Glutamatergic neuron (in vitro differentiated cells): Measurements from ENCODE around the gene NKIRAS2. TPM values are rescaled to one million over a fixed set of nuclear protein-coding genes. Genes with fewer than 3 reads are reported as not detected.

Experiments
- DNase-seq: peaks from one replicate; pipeline ENCODE4 v3.0.0; 2022
- H3K27ac Mint-ChIP-seq: one replicate; pipeline ENCODE4 v1.8.0; 2020; ENCODE audit warnings: mild to moderate bottlenecking, mixed read lengths, inconsistent platforms; ENCODE audit not compliant: unreplicated experiment
- H3K27me3 Mint-ChIP-seq: one replicate; pipeline ENCODE4 v1.8.0; 2020; ENCODE audit warnings: mild to moderate bottlenecking, moderate library complexity, mixed read lengths, inconsistent platforms; ENCODE audit not compliant: unreplicated experiment
- H3K36me3 Mint-ChIP-seq: one replicate; pipeline ENCODE4 v1.8.0; 2020; ENCODE audit warnings: mild to moderate bottlenecking, mixed read lengths, inconsistent platforms; ENCODE audit not compliant: unreplicated experiment
- H3K4me1 Mint-ChIP-seq: one replicate; pipeline ENCODE4 v1.8.0; 2020; ENCODE audit warnings: mild to moderate bottlenecking, low read depth, mixed read lengths, inconsistent platforms; ENCODE audit not compliant: unreplicated experiment
- H3K4me3 Mint-ChIP-seq: one replicate; pipeline ENCODE4 v1.8.0; 2020; ENCODE audit warnings: mild to moderate bottlenecking, mixed read lengths, inconsistent platforms; ENCODE audit not compliant: unreplicated experiment
- H3K9me3 Mint-ChIP-seq: one replicate; pipeline ENCODE4 v1.8.0; 2020; ENCODE audit warnings: mild to moderate bottlenecking, moderate library complexity, mixed read lengths, inconsistent platforms; ENCODE audit not compliant: unreplicated experiment
- CTCF ChIP-seq: fragments of 200-600 bp; sonication (generic); IDR thresholded peaks from one replicate; pipeline ENCODE4 v1.5.0; 2021; ENCODE audit not compliant: partially characterized antibody, unreplicated experiment
- total RNA-seq: library from RNA; stranded (reverse); fragmentation: NEBNext Ultra II Directional; extraction: Animal tissue kit (Norgen Biotek cat#: 25700); gene quantifications from one replicate; pipeline ENCODE4 v1.2.1, GENCODE V29; 2021; ENCODE audit not compliant: unreplicated experiment

Gene NKIRAS2
- total RNA-seq, 1 donor from 2014 or later, result 88.8 TPM

DNA sequence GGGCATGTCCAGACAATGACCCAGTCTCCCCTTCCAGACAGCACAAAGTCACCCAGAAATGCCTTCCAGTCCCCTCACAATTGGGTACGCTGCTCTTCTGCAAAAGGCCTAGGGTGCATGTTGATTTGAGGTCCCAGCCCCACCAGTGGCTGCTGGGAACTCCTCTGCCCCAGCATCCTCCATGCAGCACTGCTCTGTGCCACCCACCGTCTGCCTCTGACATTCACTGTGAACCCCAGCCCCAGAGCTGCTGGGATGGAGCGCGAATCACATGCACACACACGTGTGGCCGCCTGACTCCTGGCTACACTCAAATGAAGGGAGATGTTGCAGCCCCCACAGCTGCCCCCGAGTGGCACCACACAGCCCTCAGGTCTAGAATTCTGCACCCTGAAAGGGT lies 31.8 kb downstream of the NKIRAS2 start:
- Mint-ChIP-seq H3K4me1 (peaks cover 2% of the 10 kb centered on the region), H3K4me3 (no peak overlapping the region), H3K36me3 (no peaks in the 10 kb centered on the region), H3K27ac (no peak overlapping the region), H3K27me3 (peaks cover 17% of the 10 kb centered on the region), H3K9me3 (peaks cover 4% of the 10 kb centered on the region)
- no peak for DNase-seq
- TF ChIP-seq CTCF, result no peak

DNA sequence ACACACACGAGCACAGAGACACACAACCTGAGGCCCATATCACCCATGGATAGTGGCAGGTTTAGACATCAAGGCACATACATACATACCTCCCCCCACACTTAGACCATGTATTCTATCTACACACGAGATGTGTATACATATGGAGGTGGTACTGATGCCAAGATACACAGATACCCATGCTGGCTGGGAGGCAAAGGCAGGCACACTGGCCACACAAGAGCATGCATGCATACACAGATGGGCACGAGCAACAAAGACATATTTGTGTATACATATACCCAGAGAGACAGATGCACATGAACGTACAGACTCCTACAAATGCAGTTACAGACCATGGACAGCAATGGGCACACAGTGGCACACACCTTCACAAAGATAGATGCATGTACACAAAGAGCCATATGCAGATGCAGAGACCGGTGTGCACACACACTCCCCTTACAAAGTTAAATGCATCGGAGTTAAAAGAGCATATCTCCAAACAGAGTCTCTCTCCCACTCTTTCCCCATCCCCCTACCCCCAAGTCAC lies 32.5 kb downstream of the NKIRAS2 start:
- peaks cover 17% of the 10 kb centered on the region for H3K27me3 Mint-ChIP-seq
- H3K4me3 Mint-ChIP-seq, result no peak overlapping the region
- peaks cover 4% of the 10 kb centered on the region for H3K9me3 Mint-ChIP-seq
- peaks cover 2% of the 10 kb centered on the region for H3K4me1 Mint-ChIP-seq
- no peak overlapping the region for H3K27ac Mint-ChIP-seq
- H3K36me3 Mint-ChIP-seq, result no peaks in the 10 kb centered on the region
- DNase-seq, result no peak
- no peak for TF ChIP-seq CTCF

- Mint-ChIP-seq H3K4me3 (no peak overlapping the region), H3K9me3 (peaks cover 4% of the 10 kb centered on the region), H3K4me1 (peaks cover 2% of the 10 kb centered on the region), H3K36me3 (no peaks in the 10 kb centered on the region), H3K27me3 (peaks cover 17% of the 10 kb centered on the region), H3K27ac (no peak overlapping the region)
- TF ChIP-seq CTCF, result no peak
- no peak for DNase-seq
Observed at GRCh38 chr17:42053731-42054500, 34.0 kb downstream of the NKIRAS2 start.

GRCh38 chr17:42055027-42055426 lies 35.1 kb downstream of the NKIRAS2 start:
- H3K36me3 Mint-ChIP-seq, result no peaks in the 10 kb centered on the region
- H3K4me1 Mint-ChIP-seq, result no peaks in the 10 kb centered on the region
- no peak overlapping the region for H3K27ac Mint-ChIP-seq
- H3K9me3 Mint-ChIP-seq, result peaks cover 2% of the 10 kb centered on the region
- H3K27me3 Mint-ChIP-seq, result peaks cover 17% of the 10 kb centered on the region
- no peak overlapping the region for H3K4me3 Mint-ChIP-seq
- no peak for DNase-seq
- no peak for TF ChIP-seq CTCF

DNA sequence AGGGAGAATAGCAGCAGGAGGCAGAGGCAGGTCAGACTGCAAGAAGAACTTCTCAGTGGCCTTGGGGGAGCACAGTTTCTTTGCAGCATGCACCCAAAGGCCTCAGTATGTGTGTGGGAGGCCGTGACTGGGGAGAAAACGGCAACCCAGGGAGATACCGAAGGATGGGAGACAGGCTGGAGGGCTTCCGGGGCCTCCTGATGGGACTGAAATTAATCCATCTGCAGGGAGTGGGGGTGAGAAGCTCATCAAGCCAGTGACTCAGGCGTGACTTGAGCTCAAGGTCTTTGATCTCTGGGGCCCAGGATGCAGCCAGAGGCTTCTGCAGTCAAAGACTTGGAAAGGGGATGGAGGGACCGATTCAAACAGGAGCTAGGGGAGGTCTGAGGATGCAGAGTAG lies 35.6 kb downstream of the NKIRAS2 start:
- no peaks in the 10 kb centered on the region for H3K4me1 Mint-ChIP-seq
- peaks cover 2% of the 10 kb centered on the region for H3K9me3 Mint-ChIP-seq
- peaks cover 17% of the 10 kb centered on the region for H3K27me3 Mint-ChIP-seq
- TF ChIP-seq CTCF, result no peak
- no peak overlapping the region for H3K4me3 Mint-ChIP-seq
- H3K36me3 Mint-ChIP-seq, result no peaks in the 10 kb centered on the region
- no peak overlapping the region for H3K27ac Mint-ChIP-seq
- no peak for DNase-seq
